Neural progenitor cell (in vitro differentiated cells): ENCODE results near the gene PTPRH.

ENCODE experiments used
- EZH2 ChIP-seq: fragments of 200-600 bp; sonication (generic); IDR thresholded peaks from 2 replicates; pipeline ENCODE4 v1.6.1; 2017; ENCODE audit warnings: antibody characterized with exemption, mild to moderate bottlenecking, moderate library complexity
- TF ChIP-seq, protein P1 (sequence below): fragments of 200-600 bp; sonication (generic); IDR thresholded peaks from 2 replicates; pipeline ENCODE4 v1.5.1; 2017; ENCODE audit warnings: antibody characterized with exemption, mild to moderate bottlenecking

DNA sequence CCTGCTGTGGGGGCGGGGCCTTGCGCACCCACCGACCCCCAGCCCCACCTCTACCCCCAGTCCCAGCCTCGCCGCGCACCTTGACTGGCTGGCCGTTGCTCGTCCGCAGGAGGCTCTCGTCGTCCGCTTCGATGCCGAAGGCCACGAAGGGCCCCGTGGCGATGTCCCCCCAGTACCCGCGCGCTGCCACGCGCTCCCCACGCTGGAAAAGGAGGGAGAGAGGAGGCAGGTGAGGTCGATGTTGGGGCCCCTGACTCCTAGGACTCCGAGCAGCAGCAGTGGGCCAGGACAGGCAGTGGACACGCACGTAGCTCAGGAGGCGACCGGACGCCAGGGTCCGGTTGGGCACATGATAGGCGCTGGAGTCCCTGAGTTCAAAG, 48.3 kb downstream of the PTPRH start:
- TF ChIP-seq, protein P1, sequence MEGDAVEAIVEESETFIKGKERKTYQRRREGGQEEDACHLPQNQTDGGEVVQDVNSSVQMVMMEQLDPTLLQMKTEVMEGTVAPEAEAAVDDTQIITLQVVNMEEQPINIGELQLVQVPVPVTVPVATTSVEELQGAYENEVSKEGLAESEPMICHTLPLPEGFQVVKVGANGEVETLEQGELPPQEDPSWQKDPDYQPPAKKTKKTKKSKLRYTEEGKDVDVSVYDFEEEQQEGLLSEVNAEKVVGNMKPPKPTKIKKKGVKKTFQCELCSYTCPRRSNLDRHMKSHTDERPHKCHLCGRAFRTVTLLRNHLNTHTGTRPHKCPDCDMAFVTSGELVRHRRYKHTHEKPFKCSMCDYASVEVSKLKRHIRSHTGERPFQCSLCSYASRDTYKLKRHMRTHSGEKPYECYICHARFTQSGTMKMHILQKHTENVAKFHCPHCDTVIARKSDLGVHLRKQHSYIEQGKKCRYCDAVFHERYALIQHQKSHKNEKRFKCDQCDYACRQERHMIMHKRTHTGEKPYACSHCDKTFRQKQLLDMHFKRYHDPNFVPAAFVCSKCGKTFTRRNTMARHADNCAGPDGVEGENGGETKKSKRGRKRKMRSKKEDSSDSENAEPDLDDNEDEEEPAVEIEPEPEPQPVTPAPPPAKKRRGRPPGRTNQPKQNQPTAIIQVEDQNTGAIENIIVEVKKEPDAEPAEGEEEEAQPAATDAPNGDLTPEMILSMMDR = no peak
- peak; percentile 36 for TF ChIP-seq EZH2
